Limb (tissue), 2 donors: ENCODE data around the gene SLIT3.
A peak's percentile ranks its signal among the peaks of the same experiment; 100 is the strongest.

ENCODE experiments used
- DNase-seq, 2 donors: peaks; one replicate each; pipeline ENCODE4 v3.0.0-alpha.2; 2016; ENCODE audit errors: extremely low spot score in 2 of 2

The SLIT3 gene

DNA sequence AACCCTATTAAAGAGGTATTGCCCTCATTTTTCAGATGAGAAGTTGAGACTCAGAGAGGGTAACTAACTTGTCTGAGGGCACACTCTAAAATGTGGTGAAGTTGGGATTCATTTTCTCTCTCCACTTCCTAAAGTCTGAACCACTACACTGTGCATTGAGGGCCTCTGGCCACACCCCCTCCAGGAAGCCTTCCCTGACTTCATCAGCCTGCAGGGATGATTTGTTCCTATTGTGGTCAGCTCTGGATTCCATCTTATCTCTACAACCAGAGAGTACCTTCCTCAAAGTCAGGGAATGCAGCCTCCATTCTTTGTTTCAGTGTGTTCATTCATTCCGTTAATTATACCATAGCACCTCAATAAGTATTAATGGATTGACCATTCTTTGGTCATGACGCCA is 365.8 kb downstream of the SLIT3 start:
- no peak for DNase-seq

DNA sequence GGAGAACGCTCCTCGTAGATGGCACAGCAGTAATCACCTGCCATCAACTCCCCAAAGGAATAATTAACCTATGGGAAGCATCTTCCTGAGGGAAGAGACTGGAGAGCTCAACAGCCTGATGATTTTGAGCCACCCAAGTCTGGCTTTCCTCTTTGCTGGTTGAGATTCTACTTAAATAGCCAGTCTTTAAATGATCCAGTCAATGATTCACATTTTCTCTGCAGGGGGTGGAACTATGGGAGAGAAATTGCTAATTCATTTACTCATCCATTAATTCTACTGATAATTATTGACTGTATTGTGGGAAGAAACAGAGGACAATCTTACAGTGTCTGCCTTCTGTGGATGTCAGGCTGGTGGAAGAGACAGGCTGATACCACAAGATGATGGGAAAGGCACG is 366.8 kb downstream of the SLIT3 start:
- no peak for DNase-seq

DNA sequence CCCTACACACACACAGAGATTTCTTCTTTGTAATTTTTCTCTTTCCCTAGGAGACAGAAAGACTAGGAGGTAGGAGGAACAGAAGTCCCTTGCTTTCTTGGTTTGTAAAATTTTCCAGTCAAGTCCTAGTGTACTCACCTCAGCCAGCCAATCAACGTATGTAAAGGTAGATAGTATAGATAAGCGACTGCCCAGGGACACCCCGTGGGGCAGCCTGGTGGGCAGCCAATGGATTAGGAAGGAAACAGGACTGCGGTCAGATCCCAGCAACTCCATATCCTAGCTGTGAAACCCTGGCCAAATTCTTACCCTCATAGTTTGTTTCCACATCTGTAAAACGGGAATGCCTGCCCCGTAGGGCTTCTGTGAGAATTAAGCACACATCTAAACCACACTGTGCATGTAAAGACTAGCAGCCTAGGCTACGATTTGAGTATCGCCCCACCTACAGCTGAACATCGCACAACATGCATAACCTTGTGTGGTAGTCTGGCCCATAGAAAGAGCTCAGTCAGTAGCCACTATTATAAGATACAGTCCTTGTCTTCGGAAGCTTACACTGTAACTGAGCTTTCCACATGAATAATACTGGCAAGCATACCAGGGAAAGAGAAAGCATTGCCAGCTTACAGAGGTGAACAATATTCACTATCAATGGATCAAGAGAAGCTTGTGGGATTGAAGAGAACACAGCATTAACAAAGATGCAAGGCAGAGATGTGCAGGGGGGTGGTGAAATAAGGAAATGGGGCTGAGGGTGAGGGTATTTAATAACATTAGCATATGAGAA is 368.3 kb downstream of the SLIT3 start:
- no peak for DNase-seq

DNA sequence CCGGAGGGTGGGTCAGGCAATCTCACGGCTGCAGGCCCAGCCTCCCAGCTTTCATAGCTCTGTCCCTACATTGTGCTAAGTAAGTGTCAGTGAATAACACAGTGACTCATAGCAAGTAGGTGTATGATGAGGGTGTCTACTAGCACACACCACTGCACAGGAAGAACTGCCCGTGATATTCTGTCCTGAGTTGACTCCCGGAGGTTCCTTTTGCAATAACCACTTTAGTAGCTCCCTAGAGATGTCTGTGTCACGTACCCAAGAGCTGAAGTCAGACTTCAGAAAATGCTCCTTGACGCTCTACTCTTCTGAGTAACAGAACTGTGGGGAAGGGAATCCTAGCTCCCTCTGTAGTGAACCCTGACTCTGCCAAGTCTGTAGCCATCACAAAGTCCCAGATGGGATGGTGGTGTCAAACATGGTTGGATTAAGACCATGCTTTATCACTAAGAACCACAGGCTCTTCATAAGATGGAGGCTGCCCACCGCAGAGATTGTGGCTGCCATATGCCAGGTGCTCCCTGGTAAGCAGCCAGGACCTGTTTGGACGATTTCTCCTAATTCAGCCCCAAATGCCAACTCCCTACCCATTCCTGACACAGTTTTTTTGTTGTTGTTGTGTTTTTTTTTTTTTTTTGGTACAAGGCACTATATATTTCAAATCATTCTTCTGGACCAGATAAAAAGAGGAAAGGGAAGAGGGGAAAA is 369.1 kb downstream of the SLIT3 start:
- DNase-seq: no peak

DNA sequence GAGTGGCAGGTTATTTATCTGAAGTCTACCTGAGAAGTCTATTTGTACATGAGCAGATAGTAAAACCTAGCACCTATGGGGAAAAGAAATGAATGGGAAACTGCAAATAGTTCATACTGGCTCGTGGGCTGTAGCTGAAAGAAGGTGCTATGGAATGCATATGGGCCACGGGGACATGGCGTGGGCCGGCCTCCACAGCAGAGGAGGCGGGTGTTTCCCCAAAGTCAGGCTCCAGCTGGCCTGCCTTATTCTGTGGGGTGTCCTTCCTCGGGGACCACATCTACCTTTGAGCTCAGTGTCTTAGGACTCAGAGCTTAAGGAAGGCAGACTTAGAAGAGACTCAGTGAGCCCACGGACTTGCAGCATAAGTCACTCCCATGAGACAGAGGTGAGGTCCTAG is 371.3 kb downstream of the SLIT3 start:
- no peak for DNase-seq

DNA sequence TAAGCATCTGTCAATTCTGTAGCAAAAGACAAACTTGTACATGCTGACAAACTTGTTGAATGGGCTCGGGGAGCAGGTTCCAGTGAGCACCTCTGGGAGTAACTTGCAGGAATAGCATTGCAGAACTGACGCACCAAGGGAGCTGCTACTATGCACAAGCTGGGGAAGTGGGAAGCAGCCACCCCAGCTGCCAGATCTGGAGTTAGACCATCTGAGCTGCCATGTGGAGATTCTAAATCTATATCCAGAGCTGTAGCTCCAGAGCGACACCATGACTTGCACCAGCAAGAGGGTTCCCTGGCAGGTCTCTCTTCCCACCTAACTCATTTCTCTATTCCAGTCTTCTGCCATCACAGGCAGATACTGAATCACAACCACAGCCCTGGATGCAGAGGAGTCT is 375.8 kb downstream of the SLIT3 start:
- no peak for DNase-seq

DNA sequence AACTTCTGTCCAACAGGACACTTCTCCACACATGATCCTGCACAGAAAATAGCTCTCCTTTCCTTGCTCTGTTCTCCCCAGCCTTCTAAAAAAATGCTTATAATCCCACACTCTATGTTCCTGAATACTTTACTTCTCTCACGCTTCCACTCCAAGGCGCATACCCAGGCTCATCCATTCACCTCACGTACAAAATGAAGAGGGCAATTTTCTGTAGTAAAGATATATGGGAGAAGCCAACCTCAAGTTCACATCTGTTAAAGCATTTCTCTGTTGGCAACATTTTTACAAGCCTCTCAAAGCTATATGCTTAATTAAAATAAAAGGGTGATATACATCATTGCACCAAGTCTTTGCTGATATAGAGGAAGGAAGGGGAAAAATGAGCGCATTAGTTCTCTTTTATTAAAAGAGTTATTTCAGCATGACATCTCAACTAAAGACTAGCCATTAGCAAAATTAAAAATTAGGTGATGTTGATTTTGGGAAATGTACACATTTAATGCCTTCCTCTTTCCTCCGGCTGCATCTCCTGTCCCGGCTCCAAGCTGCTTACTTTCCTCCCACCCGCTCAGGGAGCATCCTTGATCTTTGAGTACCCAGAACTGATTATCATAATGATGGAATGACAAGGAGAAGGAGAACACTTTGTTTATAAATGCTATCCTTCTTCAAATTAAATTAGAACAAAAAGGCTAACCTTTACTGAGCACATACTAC is 379.6 kb downstream of the SLIT3 start:
- DNase-seq: no peak

DNA sequence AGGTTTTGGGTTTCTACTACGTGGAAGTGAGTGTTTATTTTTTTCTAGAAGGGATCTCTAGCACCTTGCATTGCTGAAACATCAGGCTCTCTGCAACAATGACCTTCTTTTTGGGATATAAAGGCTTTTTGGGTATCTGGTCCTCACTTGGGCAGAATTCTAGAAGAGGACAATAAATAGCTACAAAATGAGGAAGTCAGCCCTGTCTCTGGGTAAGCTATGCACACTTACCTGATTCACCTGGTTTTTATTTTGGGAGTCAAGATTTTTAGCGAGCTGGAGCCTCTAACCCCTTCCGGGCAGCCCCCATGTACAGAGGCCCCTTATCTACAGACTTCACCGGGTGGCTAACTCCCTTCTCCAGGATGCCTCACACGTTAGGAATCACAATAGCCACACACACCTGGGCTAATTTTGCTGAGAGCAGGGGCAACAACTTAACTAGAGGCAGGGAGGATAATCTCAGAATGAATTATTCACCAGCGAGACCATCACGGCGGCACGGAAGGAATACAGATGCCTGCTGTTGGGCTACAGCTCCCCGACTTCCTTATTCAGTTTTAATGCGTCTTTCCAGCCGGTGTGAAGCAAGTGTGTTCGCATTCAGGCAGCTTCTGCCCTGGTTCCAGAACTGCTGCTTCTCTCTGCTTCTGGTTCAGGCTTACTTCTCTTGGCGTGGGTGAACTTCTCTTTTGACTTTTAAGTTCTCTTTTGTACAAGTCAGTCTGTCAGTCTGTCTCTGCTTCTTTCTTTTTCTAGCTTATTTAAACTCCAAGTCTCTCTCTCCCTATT is 380.7 kb downstream of the SLIT3 start:
- no peak for DNase-seq

DNA sequence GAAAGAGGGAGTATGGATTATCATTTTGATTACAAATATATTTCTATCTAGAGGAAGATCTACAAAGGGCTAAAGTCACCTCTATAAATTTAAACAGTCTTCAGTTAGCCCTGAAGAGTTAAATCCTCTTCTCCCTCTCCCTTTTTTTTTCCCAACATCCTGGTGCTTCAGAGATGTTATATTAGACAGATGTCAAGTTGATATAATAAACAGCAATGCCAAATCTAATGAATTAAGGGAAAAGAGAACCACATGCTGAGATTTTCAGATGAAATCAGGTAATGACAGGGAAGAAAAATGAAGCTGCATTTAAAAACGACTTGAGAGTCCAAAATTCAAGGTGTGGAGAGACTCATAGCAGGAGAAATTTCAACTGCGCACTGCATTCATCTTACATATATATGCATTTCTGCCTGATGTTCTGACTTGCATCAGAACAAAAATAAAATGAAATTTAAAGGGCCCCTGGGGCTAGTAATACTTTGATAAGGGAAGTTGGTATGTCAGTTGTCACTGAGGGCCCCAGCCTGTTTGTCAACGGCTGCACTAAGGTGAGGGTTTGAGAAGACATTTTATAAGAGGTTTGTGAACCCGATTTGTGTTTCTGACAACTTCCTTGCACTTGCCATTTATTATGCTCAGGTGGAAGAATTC is 382.9 kb downstream of the SLIT3 start:
- DNase-seq: no peak

DNA sequence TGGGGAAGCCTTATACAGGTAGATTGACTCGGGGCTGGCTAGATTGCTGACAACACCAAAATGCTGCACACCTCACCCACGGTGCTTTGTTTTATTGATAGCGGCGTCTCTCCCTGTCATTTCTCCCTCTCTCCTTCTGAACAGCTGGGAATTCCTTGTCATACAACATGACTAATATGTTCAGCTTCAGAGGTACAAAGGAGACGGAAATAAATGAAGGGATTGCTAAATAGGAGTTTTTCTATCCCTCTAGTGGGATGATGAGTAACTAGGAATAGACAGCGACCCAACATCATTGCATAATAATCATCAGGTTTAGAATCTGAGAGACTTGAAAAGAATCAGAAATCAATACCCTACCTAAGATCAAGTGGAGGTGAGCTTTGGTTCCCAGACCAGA is 384.1 kb downstream of the SLIT3 start:
- DNase-seq: no peak

DNA sequence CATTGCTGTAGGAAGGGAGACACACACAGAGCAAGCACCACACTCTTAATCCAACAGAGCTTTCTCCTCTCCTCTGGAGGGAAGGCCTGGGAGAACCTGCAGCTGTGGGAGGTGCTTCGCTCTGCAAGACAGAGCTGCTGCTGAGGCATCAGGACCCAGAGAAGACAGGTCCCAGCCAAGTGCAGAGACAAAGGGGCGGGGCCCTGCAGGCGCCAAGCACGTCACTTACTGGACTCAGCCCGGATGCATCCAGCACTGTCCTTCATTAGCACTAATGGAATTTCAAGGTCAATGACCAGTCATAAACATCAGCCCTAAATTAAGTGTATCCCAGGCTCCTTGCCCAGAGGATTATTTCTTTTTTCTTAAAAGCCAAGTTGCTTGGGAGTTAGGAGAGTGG is 384.7 kb downstream of the SLIT3 start:
- DNase-seq: peak in 1 of 2 donors; percentile 40

DNA sequence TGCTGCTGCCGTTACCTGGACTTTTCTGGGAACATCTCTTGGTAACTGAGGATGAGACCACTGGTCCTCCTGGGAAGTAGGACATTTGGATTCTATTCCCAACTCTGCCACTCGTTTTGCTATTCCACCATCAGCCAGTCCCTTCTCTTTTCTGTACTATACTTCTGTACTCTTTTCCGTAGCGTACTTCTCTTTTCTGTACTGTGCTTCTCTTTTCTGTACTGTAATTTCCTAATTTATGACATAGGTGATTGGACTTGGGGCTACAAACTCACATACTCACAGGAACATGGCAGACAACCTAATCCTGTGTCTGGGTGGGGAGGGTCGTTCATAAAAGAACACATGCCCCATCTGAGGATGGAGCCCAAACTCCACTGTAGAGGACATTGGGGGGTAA is 386.4 kb downstream of the SLIT3 start:
- no peak for DNase-seq

DNA sequence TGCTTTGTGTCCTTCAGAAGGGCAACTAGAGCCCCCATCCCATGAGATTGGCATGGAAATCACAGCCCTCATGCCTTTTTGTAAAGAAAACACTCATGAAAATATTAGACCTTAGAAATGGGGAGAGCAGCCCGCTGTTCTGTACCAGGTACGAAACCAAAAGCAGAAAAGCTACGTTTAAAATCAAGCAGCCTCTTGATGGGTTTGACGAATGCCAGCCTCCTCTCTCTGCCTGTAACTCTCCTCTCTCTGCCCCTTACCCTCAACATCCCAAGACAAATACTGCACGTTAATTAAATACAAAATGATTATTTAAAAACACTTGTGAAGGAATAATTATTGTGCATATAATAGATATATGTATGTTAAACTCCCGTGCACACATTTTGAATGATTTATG is 390.1 kb downstream of the SLIT3 start:
- no peak for DNase-seq

DNA sequence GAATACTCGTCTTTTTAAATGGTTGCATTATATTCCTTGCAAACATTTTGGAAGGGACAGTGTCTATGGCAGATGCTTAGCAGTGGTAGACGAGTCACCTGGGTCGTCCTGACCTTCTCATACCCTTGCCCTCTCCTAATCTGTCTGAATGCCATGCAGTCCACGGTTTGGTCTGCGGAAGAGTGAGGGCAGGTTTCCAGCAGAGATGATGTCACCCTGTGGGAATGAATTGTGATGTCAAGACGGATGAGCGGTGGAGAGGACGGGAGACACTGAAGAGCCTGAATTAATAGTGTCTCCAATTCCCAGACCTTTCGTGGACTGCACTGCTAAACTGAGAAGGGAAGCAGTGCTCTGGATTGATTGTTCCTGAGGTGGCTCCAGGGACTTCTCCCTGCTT is 392.7 kb downstream of the SLIT3 start:
- DNase-seq: no peak

DNA sequence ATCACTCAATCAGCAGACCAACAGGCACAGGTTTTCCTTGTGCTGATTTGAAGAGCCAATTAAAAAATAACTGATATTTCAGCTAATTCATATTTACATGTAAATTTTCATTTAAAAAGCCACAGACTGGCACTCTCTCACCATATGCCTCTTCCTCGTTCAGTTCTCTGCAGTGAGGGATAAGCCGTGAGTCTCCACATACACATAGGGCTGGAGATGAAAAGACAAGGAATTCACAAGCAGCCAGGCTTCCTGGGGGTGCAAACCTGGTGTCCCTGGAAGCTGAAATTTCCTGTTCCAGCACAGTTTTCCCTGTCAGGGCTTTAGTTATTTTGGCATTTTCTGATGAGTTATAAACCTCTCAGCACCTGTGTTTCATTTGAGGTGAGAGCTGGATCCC is 397.9 kb downstream of the SLIT3 start:
- no peak for DNase-seq

DNA sequence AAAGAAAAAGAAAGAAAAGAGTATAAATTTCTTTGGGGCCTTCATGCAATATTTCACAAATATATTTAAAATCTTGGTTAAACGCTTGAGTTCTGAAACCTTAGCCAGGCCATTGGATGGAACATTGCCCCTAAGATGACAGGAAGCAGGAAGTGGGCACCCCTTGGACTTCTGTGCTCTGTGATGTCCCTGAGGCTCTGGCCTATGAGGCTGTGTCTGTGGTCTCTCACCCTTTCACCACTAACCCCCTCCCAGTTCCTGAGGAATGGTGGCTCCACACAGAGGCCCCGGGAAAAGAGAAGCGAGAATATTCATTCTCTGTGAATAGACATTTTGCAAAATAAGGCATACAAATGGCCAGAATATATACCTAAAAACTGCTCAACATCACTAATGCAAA is 401.3 kb downstream of the SLIT3 start:
- no peak for DNase-seq

DNA sequence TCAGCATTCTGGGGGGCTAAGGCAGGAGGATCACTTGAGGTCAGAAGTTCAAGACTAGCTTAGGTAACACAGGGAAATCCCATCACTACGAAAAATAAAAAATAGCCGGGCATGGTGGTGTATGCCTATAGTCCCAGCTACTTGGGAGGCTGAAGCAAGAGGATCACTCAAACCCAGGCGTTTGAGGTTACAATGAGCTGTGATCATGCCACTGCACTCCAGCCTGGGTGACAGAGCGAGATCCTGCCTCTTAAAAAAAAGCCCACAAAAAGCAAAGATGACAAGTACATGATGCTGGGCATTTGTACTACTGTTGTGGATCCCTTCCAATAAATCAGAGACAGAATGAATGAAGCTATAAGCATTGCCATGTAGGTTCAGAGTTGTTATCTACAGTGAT is 401.7 kb downstream of the SLIT3 start:
- no peak for DNase-seq

DNA sequence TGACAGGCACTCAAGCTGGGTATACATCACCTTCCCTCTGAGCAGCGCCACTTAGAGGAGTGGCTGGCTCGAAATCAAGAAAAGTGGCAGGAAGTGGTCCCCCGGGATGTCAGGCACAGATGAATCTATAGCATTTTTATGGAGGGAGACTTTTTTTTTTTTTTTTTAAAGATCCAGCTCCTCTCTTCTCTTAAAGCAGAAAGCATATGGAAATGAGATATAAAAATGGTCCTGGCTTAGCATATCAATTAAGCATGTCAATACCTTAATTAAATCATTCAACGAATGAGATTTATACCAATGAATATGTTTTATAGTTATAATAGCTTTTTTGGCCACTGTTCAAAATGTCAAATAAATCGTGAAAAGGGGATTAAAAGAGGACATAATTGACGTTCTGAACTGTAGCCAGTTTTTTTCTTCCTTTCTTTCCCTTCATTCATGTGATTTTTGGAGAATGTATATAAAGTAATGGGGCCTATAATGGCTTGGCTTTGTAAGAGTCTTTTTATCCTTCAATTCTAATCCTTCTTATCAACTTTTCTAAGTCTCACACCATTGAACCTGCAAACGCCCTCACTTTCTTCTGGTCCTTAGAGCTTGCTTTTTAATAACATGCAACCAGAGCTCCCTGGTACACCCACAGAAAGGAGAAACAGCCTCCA is 402.6 kb downstream of the SLIT3 start:
- DNase-seq: no peak

DNA sequence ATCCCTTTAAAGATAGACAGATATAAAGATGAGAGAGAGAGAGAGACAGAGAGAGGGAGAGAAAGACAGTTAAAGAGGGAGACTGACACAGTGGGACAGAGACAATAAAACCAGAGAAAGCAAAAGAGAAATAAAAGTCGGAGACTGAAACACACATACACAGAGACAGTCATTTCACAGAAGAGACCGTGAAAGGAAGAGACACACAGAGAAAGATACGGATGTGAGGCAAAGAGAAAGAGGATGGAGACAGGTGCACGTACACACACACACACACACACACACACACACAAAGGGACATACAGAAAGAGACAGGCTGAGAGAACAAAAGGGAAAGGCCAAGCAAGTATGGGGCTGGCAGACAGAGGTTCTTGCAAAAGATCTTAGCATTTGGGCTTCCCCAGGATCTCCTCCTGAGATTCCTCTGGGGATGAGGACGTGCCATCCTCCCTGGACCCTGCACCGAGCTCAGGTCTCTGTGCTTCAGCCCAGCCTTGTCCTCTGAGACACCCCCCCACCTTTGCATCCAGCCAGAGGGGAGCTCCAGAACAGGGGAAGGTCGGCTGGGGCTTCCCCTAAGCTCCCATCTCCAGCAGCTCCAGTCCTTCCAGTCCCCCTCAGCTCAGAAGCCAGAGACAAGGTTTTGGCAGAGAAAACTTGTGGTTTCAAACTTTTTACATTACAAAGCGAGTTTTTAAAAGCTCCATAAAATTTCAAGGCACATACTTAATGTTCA is 403.4 kb downstream of the SLIT3 start:
- DNase-seq: no peak
